Body of pancreas (tissue), 4 donors: ENCODE results near the gene RASA3. TPM values are rescaled to one million over a fixed set of nuclear protein-coding genes. Genes with fewer than 3 reads are reported as not detected.
A peak's percentile ranks its signal among the peaks of the same experiment; 100 is the strongest.

Source experiments
- ATAC-seq: fragments of 150-250 bp; one replicate; pipeline ENCODE4 v1.9.1; 2016
- DNase-seq, 4 donors: peaks; one replicate each; pipeline ENCODE4 v3.0.0-alpha.2; 2019
- H3K27ac ChIP-seq, 4 donors: fragments of 200-600 bp; sonication (generic); 1 replicate in 3 of 4; 2 replicates in 1 of 4; pipeline versions ENCODE4 v1.5.1 to v1.6.1; 2016 to 2019; ENCODE audit warnings: mild to moderate bottlenecking in 1 of 4, mixed read lengths in 1 of 4, moderate library complexity in 1 of 4
- H3K27me3 ChIP-seq, 2 donors: fragments of 200-600 bp; sonication (generic); one replicate each; pipeline ENCODE4 v1.6.0; 2016; ENCODE audit warnings: mild to moderate bottlenecking in 1 of 2
- H3K36me3 ChIP-seq, 2 donors: fragments of 200-600 bp; sonication (generic); replicated peaks in 1 of 2; 2 replicates each; pipeline ENCODE4 v1.5.1; 2016; ENCODE audit warnings: low read depth in 2 of 2; ENCODE audit not compliant: insufficient read depth in 1 of 2
- H3K4me1 ChIP-seq: fragments of 200-600 bp; sonication (generic); one replicate; pipeline ENCODE4 v1.6.0; 2016
- H3K4me3 ChIP-seq, 2 donors: fragments of 200-600 bp; sonication (generic); 1 replicate in 1 of 2; 2 replicates in 1 of 2; pipeline ENCODE4 v1.5.1; 2016 to 2019
- H3K9me3 ChIP-seq, 3 donors: fragments of 200-600 bp; sonication (generic); 1 replicate in 2 of 3; 2 replicates in 1 of 3; pipeline ENCODE4 v1.5.1; 2016
- CTCF ChIP-seq, 7 experiments: fragments of 450-650 bp in 4 of 7; fragments of 200-600 bp in 3 of 7; sonication (generic) in 3 of 7; IDR thresholded peaks; one replicate each; pipeline ENCODE4 v1.5.1; 2016 to 2019; ENCODE audit warnings: antibody characterized with exemption in 7 of 7
- POLR2A ChIP-seq, 3 donors: fragments of 450-650 bp; IDR thresholded peaks; one replicate each; pipeline ENCODE4 v1.6.1; 2016; ENCODE audit warnings: antibody characterized with exemption in 3 of 3, mild to moderate bottlenecking in 2 of 3
- WGBS, 2 donors: methylation state at CpG; one replicate each; pipeline ENCODE4 v1.1.5; 2017; 5-methylcytosine and 5-hydroxymethylcytosine counted together
- intact Hi-C: fragments of 100-400 bp; cut with DNase I; formaldehyde crosslinking; loops from one replicate; pipeline ENCODE4 v1.15.1; 2023
- total RNA-seq, 2 donors: library from RNA; depleted of rRNA; stranded (reverse); fragments of >200 nt; gene quantifications; one replicate each; pipeline ENCODE4 v1.1.0, GENCODE V29; 2016

Gene RASA3
- total RNA-seq, 2 donors from 2014 or later: 10.2 to 19.2 TPM

- Histone ChIP-seq H3K4me3 (no peak overlapping the region), H3K27ac (peak overlapping the region in 2 of 4 donors; percentile 79 to 80)
- DNase-seq: no peak
Observed at GRCh38 chr13:114065926-114066774, 66.3 kb downstream of the RASA3 start.

DNA sequence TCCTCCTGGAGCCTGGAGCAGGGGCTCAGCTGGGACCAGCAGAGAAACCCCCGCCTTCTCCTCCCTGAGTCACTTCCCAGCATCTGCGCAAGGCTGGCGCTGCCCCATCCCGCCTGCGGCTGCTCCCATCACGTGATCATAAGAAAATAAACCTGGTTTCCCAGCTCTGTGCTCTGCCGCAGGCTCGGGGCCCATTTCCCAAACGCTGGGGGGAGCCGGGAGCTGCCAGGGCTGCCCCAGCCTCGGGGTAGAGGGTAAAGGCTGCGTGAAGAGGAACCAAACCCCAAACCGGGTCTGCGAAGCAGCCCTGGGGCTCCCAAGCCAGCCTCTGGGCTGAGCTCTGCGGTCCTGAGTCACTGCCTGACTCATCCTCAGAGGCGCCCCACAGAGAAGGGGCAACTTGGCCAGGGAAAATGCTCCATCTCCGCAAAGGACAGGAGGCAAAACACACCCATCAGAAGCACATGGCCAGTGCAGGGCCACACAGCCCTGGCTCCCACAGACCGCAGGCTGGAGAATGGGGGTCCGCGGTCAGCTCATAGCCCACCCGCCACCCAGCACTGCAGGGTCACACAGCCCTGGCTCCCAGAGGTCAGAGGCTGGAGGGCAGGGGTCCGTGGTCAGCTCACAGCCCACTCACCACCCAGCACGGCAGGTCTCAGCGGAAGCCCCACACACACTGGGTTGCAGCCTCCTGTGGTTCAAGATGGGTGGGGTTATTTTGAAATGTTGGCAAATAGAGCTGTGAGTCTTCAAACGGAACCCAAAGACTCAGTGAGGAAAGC is 67.1 kb downstream of the RASA3 start:
- H3K4me3 ChIP-seq: no peak overlapping the region

More at GRCh38 chr13:114065926-114066774, 66.3 kb downstream of the RASA3 start:
- Histone ChIP-seq H3K9me3 (no peaks in the 10 kb centered on the region), H3K36me3 (no peaks in the 10 kb centered on the region), H3K4me1 (peaks cover 44% of the 10 kb centered on the region), H3K27me3 (no peaks in the 10 kb centered on the region)
- intact Hi-C loops: no loop called here
- no peak for ATAC-seq
- TF ChIP-seq POLR2A (IDR thresholded peaks at IDR 0.05) (no peak), CTCF (IDR thresholded peaks at IDR 0.05) (no peak)
- WGBS, 2 donors: 85 to 87% methylated on average over 29 to 31 of the region's 35 CpGs

DNA sequence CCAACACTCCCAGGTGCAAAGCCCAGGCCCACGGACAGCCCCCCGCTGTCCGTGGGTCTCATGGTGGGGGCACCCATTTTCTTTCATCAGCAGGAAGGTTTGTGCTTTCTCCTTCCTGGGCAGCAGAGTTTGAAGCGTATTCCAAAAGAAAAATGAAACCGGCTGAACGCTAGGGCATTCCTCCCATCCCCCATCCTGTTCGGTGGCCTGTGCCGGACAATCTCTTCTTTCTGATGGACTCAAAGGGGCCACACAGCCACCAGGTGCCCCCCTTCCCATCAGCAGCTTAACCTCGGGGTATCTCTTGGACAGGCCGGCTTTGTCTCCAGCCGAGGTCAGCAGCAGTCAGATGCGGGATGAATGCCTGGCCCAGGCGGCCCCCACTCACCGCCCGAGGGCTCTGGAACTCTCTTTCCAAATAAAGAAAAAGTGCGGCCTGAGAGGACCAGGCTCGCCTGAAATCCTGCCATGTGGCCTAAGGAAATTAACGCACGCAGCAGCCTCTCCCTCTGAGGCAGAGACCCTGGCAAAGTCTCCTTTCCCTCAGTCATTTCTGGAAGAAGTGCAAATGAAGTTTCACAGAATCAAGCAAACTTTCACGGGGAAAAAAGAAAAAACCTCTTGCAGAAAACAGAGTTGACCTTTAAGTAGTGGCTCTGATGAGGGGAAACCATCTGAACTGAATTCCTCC is 67.8 kb downstream of the RASA3 start:
- TF ChIP-seq CTCF (IDR thresholded peaks at IDR 0.05) (no peak), POLR2A (IDR thresholded peaks at IDR 0.05) (no peak)
- Histone ChIP-seq H3K36me3 (no peaks in the 10 kb centered on the region), H3K27ac (peak overlapping the region; percentile 70 to 80 (median 78)), H3K4me1 (peaks cover 44% of the 10 kb centered on the region), H3K27me3 (no peaks in the 10 kb centered on the region), H3K4me3 (no peak overlapping the region), H3K9me3 (no peaks in the 10 kb centered on the region)
- ATAC-seq (peak; percentile 25), DNase-seq (no peak)
- intact Hi-C loops: no loop called here
- 43 to 51% methylated on average over 12 to 20 of the region's 20 CpGs for WGBS, 2 donors

More for the DNA sequence above, 67.1 kb downstream of the RASA3 start:
- Histone ChIP-seq H3K36me3 (no peaks in the 10 kb centered on the region), H3K4me1 (peaks cover 44% of the 10 kb centered on the region), H3K9me3 (no peaks in the 10 kb centered on the region), H3K27me3 (no peaks in the 10 kb centered on the region), H3K27ac (peak overlapping the region; percentile 70 to 80 (median 78))
- intact Hi-C loops: no loop called here
- TF ChIP-seq POLR2A (IDR thresholded peaks at IDR 0.05) (peak in 2 of 3 donors; percentile 39 to 42), CTCF (IDR thresholded peaks at IDR 0.05) (peak in 2 of 7 experiments; percentile 3 to 11)
- peak; percentile 86 for ATAC-seq
- DNase-seq: peak; percentile 76 to 86 (median 81)
- WGBS, 2 donors: 32 to 33% methylated on average over 16 to 25 of the region's 25 CpGs

DNA sequence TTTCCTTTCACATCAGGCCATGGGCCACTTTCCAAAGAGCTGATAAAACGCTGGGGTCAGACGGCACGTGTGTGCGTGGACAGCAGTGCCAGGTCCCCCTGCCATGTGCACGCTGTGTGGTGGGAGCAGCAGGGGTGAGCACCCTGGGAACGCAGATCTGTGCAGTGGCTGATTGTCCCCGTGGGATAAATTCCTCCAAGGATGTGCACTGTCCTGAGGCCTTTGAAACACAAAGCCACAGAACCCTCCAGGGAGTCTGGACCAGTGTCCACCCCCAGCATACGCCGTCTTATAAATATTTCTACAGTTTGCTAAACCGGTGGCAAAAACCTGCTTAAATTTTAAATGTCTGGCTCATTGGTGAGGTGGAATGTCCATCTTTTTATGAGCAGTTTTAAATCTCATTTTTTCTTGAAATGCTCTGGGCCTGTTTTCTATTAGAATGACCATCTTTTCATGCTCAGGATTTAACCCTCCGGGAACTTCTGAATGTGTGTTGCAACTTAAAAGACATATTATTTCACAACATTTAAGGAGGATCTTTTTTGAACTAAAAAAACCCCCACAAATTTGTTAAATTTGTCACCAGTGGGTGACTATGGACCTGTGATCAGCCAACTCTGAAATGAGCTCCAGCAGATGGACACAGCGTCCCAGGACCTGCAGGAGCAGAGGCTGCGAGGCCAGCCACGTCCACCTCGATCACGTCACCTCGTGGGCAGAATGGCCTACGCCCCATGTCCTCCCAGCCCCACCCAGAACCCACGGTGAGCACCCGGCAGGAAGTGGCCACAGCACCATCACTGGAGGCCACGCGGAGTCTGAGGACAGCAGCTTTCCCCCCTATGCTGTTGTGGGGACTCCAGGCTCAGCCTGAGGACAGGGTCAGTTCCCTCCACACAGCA is 68.6 kb downstream of the RASA3 start:
- peaks cover 40% of the 10 kb centered on the region for H3K4me1 ChIP-seq
- ATAC-seq (peak; percentile 10), DNase-seq (peak; percentile 31 to 54 (median 46))
- H3K4me3 ChIP-seq: no peak overlapping the region
- H3K36me3 ChIP-seq: no peaks in the 10 kb centered on the region
- 56 to 64% methylated on average over 20 to 22 of the region's 22 CpGs for WGBS, 2 donors
- TF ChIP-seq POLR2A (IDR thresholded peaks at IDR 0.05): no peak
- no peak for TF ChIP-seq CTCF (IDR thresholded peaks at IDR 0.05)
- H3K27ac ChIP-seq: peak overlapping the region; percentile 70 to 80 (median 78)
- intact Hi-C loops: no loop called here
- H3K9me3 ChIP-seq: no peaks in the 10 kb centered on the region
- H3K27me3 ChIP-seq: no peaks in the 10 kb centered on the region
